Testis (tissue), 3 donors: ENCODE results near the gene TRAPPC13. TPM values are rescaled to one million over a fixed set of nuclear protein-coding genes. Genes with fewer than 3 reads are reported as not detected.

Experiments used
- DNase-seq: peaks from one replicate; pipeline ENCODE4 v3.0.0-alpha.2; 2019
- H3K27ac ChIP-seq, 2 donors: fragments of 200-600 bp; sonication (generic); one replicate each; pipeline ENCODE4 v1.5.1; 2019
- H3K27me3 ChIP-seq: fragments of 200-600 bp; sonication (generic); one replicate; pipeline ENCODE4 v1.5.1; 2019
- H3K36me3 ChIP-seq: fragments of 200-600 bp; sonication (generic); one replicate; pipeline ENCODE4 v1.5.1; 2017; ENCODE audit warnings: low read depth; ENCODE audit errors: missing control alignments
- H3K4me1 ChIP-seq: fragments of 200-600 bp; sonication (generic); one replicate; pipeline ENCODE4 v1.5.1; 2019
- H3K4me3 ChIP-seq, 2 donors: fragments of 200-600 bp; sonication (generic); one replicate each; pipeline ENCODE4 v1.5.1; 2017 to 2019
- H3K9me3 ChIP-seq: fragments of 200-600 bp; sonication (generic); one replicate; pipeline ENCODE4 v1.5.1; 2017
- POLR2A ChIP-seq: fragments of 450-650 bp; IDR thresholded peaks from one replicate; pipeline ENCODE4 v1.6.1; 2017; ENCODE audit warnings: antibody characterized with exemption, mild to moderate bottlenecking, moderate library complexity
- WGBS, 2 donors: methylation state at CpG; one replicate each; pipeline ENCODE4 v1.1.5; 2018; 5-methylcytosine and 5-hydroxymethylcytosine counted together
- intact Hi-C: fragments of 100-400 bp; cut with DNase I; formaldehyde crosslinking; loops from one replicate; pipeline ENCODE4 v1.15.1; 2023; ENCODE audit warnings: low total_unique reads
- polyA plus RNA-seq: library from polyadenylated mRNA; stranded (reverse); fragments of 350-450 nt; fragmentation: Illumina TruSeq; extraction: RNeasy Lipid Tissue Mini Kit (QIAGEN cat#74804); gene quantifications from one replicate; pipeline ENCODE4 v1.2.3, GENCODE V29; 2014; ENCODE audit warnings: low read depth, low replicate concordance; ENCODE audit not compliant: insufficient read depth
- small RNA-seq, 2 donors: library from RNA; depleted of rRNA; stranded (forward); fragments of <200 nt; gene quantifications; one replicate each; pipeline ENCODE3, GENCODE V24; 2016
- total RNA-seq, 2 donors: library from RNA; depleted of rRNA; stranded (reverse); fragments of >200 nt; gene quantifications; one replicate each; pipeline ENCODE4 v1.2.3, GENCODE V29; 2016
- TF ChIP-seq, protein P1 (sequence below), 3 experiments: fragments of 450-650 bp in 2 of 3; fragments of 200-600 bp in 1 of 3; sonication (generic) in 1 of 3; IDR thresholded peaks; one replicate each; pipeline ENCODE4 v1.5.1; 2016 to 2019; ENCODE audit warnings: antibody characterized with exemption in 3 of 3, mild to moderate bottlenecking in 2 of 3, moderate library complexity in 1 of 3

The TRAPPC13 gene
- total and polyA plus RNA-seq, 3 donors from 2014 or later: 17.3 to 22.1 (median 18.9) TPM

DNA sequence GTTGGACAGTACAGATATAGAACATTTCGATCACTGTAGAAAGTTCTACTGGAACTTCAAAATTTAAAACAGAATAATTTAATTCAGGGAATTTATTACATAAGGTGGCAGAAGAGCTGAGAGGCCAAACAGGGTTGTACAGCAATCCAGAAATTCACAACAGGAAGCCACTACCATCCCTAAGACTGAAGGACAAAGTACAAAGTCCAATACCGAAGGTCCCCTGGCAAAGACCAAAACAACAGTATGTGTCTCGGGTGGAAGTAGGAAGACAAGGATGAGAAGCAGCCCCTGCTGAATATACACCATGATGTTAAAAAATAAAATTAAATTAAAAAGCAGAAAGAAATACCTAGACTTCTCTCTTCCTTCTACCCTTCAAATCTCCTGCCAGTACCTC lies 77.2 kb downstream of the TRAPPC13 start:
- TF ChIP-seq POLR2A: no peak
- TF ChIP-seq, protein P1, sequence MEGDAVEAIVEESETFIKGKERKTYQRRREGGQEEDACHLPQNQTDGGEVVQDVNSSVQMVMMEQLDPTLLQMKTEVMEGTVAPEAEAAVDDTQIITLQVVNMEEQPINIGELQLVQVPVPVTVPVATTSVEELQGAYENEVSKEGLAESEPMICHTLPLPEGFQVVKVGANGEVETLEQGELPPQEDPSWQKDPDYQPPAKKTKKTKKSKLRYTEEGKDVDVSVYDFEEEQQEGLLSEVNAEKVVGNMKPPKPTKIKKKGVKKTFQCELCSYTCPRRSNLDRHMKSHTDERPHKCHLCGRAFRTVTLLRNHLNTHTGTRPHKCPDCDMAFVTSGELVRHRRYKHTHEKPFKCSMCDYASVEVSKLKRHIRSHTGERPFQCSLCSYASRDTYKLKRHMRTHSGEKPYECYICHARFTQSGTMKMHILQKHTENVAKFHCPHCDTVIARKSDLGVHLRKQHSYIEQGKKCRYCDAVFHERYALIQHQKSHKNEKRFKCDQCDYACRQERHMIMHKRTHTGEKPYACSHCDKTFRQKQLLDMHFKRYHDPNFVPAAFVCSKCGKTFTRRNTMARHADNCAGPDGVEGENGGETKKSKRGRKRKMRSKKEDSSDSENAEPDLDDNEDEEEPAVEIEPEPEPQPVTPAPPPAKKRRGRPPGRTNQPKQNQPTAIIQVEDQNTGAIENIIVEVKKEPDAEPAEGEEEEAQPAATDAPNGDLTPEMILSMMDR (IDR thresholded peaks at IDR 0.05): no peak
- H3K4me3 ChIP-seq: no peak overlapping the region
- no peaks in the 10 kb centered on the region for H3K9me3 ChIP-seq
- intact Hi-C loops: no loop called here
- no peaks in the 10 kb centered on the region for H3K36me3 ChIP-seq
- DNase-seq: no peak
- 90 to 92% methylated on average over 3 of the region's 3 CpGs for WGBS, 2 donors
- no peaks in the 10 kb centered on the region for H3K27me3 ChIP-seq
- H3K27ac ChIP-seq: no peak overlapping the region
- H3K4me1 ChIP-seq: no peaks in the 10 kb centered on the region

DNA sequence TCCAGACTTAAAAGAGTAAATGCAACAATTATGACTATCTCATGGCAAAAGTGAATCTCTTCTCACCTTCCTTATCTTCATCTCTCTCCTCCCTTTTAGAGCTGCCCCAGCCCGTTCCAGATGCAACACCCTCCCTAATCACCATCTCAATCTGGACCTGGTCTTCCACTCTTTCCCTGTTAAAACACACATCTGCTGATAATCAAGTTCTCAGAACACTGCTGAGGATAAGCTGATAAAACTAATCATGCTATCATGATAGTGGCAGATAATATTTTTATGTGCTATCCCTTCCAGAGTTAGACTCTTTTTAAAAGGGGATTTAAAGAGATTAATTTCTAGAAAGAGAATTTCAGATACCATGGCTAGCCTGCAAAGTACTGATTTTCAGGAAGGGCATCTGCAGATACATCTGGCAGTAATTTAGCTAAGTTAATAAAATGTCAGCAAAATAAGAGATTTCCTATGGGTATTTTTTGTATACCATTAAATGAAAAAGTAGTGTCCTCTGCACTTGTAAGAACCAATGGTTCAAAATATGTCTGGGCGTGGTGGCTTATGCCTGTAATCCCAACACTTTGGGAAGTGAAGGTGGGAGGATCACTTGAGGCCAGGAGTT lies 79.9 kb downstream of the TRAPPC13 start:
- no peaks in the 10 kb centered on the region for H3K36me3 ChIP-seq
- TF ChIP-seq POLR2A: no peak
- 89 to 92% methylated on average over 2 of the region's 2 CpGs for WGBS, 2 donors

DNA sequence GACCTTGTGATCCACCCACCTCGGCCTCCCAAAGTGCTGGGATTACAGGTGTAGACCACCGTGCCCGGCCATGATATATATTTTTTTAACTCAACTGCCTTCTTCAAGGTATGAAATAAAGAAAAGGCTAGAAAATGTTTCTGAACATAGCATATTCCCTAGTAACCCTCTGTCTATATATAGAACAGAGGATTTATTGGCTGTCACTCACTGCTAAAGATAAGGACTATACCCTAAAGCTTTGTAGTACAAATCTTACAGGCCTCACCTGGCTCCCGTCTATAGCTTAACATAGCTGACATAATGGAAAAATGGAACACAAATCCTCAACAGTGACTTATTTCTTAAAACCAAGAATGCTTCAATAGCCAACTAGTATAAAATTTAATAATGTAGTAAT lies 82.8 kb downstream of the TRAPPC13 start:
- intact Hi-C loops: no loop called here
- no peaks in the 10 kb centered on the region for H3K27me3 ChIP-seq
- WGBS, 2 donors: 96 to 98% methylated on average over 4 of the region's 4 CpGs

More for the DNA sequence above, 79.9 kb downstream of the TRAPPC13 start:
- H3K4me3 ChIP-seq: no peak overlapping the region
- intact Hi-C loops: no loop called here
- no peaks in the 10 kb centered on the region for H3K27me3 ChIP-seq
- H3K9me3 ChIP-seq: no peaks in the 10 kb centered on the region
- DNase-seq: no peak
- H3K27ac ChIP-seq: no peak overlapping the region
- no peaks in the 10 kb centered on the region for H3K4me1 ChIP-seq

DNA sequence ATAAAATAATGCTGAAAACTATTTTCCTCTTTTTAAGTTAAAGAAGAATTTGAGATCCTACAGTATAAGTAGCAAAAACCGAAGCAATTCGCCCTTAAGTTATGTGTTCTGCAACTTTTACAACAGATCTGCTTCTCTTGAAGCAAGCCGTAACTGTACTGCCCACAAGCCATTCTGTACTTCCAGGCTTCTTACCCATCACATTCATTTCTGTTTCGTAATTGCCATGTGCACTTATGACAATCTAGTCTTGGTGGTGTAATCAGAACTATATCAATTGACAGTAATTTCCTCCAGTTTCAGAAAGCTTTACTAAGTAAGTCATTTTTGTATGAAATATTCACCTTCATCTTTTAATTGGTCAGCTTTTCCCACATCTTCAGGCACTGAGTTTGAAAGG lies 83.3 kb downstream of the TRAPPC13 start:
- intact Hi-C loops: no loop called here
- Histone ChIP-seq H3K27me3 (no peaks in the 10 kb centered on the region), H3K4me1 (no peaks in the 10 kb centered on the region), H3K9me3 (no peaks in the 10 kb centered on the region), H3K36me3 (no peaks in the 10 kb centered on the region), H3K27ac (no peak overlapping the region), H3K4me3 (no peak overlapping the region)
- TF ChIP-seq, protein P1 (IDR thresholded peaks at IDR 0.05): no peak
- TF ChIP-seq POLR2A: no peak
- 92 to 93% methylated on average over 4 of the region's 4 CpGs for WGBS, 2 donors
- DNase-seq: no peak

More for the DNA sequence above, 82.8 kb downstream of the TRAPPC13 start:
- no peaks in the 10 kb centered on the region for H3K9me3 ChIP-seq
- no peaks in the 10 kb centered on the region for H3K36me3 ChIP-seq
- no peak for DNase-seq
- H3K4me1 ChIP-seq: no peaks in the 10 kb centered on the region
- H3K4me3 ChIP-seq: no peak overlapping the region
- TF ChIP-seq, protein P1 (IDR thresholded peaks at IDR 0.05): no peak
- TF ChIP-seq POLR2A: no peak
- no peak overlapping the region for H3K27ac ChIP-seq

Small RNA genes within 50 kb of the gene (small RNA-seq; reads per million reads assigned to genes)
- 0 reads per million in 2 donors for gene RNU6-540P

Other genes with a start within 250 kb of the TRAPPC13 start
- gene ADAMTS6, start 143.1 kb upstream of the TRAPPC13 start, total RNA-seq: 10 to 100 TPM; 25.5 to 43.1 TPM
- gene ADAMTS6, start 143.1 kb upstream of the TRAPPC13 start, polyA plus RNA-seq: 4.1 TPM
- gene CENPK, start 61.9 kb upstream of the TRAPPC13 start, total RNA-seq: 10 to 100 TPM; 17.0 to 45.9 TPM
- 12.5 TPM for gene CENPK, start 61.9 kb upstream of the TRAPPC13 start, polyA plus RNA-seq
- 10 to 100 TPM; 60.3 to 74.3 TPM for gene PPWD1, start 61.7 kb upstream of the TRAPPC13 start, total RNA-seq
- gene PPWD1, start 61.7 kb upstream of the TRAPPC13 start, polyA plus RNA-seq: 32.9 TPM
- 10 to 100 TPM; 23.9 to 24.8 TPM for gene TRIM23, start 694 bp upstream of the TRAPPC13 start, total RNA-seq
- 11.0 TPM for gene TRIM23, start 694 bp upstream of the TRAPPC13 start, polyA plus RNA-seq
- 1 to 10 TPM; 3.0 to 4.6 TPM for gene SHLD3, start within 50 bp of the TRAPPC13 start, total RNA-seq
- 3.5 TPM for gene SHLD3, start within 50 bp of the TRAPPC13 start, polyA plus RNA-seq
- gene SGTB, start 97.1 kb downstream of the TRAPPC13 start, total RNA-seq: 1 to 10 TPM; 3.8 to 4.5 TPM
- gene SGTB, start 97.1 kb downstream of the TRAPPC13 start, polyA plus RNA-seq: 2.3 TPM
- 10 to 100 TPM in 1 of 2 donors, 1 to 10 TPM in 1; 8.1 to 10.1 TPM for gene NLN, start 97.2 kb downstream of the TRAPPC13 start, total RNA-seq
- 6.4 TPM for gene NLN, start 97.2 kb downstream of the TRAPPC13 start, polyA plus RNA-seq